ENCODE data around the gene MTTP.

The MTTP gene

GRCh38 chr4:99612281-99612680 is 37.7 kb downstream of the MTTP start:
- no peak overlapping the region for H3K4me3 ChIP-seq (ENCODE audit: low read depth, low read length)
- no peak for DNase-seq (ENCODE audit: low read depth)
- TF ChIP-seq CTCF (IDR thresholded peaks at IDR 0.05; ENCODE audit: low read depth, low read length, missing control alignments) = no peak

DNA sequence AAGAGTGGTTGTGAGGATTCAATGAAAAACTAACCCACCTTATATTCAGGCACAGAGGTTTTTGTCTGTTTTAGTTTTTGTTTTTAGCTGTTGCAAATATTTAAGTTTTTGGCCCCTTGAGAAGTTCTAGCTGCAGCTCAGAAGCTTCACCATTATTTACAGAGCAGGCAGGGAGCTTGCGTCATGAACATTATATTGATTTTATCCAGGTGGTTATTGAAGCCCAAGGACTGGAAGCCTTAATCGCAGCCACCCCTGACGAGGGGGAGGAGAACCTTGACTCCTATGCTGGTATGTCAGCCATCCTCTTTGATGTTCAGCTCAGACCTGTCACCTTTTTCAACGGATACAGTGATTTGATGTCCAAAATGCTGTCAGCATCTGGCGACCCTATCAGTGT is 38.1 kb downstream of the MTTP start:
- DNase-seq (ENCODE audit: low read depth) = no peak
- H3K4me3 ChIP-seq (ENCODE audit: low read depth, low read length) = no peak overlapping the region

GRCh38 chr4:99614491-99614890 is 39.9 kb downstream of the MTTP start:
- H3K4me3 ChIP-seq (ENCODE audit: low read depth, low read length) = no peak overlapping the region
- no peak for DNase-seq (ENCODE audit: low read depth)
- TF ChIP-seq CTCF (IDR thresholded peaks at IDR 0.05; ENCODE audit: low read depth, low read length, missing control alignments) = no peak

More for the DNA sequence above, 38.1 kb downstream of the MTTP start:
- no peak for TF ChIP-seq CTCF (IDR thresholded peaks at IDR 0.05; ENCODE audit: low read depth, low read length, missing control alignments)

DNA sequence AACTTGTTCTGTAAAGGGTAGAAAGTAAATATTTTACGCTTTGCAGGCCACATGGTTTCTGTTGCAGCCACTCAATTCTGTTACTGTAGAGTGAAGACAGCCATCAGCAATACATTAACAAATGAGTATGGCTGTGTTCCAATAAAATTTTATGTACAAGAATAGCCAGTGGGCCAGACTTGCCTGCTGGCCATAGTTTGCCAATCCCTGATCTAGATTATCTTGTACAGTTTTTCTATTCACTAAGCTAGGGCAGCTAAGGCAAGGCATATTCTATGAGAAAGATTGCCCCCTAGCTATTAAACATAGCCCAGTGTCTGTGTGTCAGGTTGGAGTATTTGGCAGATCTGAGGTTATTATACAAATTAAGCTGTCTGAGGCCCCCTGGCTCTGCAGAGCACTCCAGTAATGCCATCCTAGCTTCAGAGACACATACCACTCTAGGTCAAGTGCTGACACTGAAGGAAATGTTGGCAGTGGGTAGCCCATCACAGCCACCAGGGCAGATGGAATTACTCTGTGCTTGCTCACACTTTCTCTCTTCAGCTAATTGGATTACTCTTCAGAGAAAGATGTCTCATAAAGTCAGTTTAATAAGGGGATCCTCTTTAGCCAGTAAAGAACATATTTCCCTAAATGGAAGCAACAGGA is 40.7 kb downstream of the MTTP start:
- H3K4me3 ChIP-seq (ENCODE audit: low read depth, low read length) = no peak overlapping the region
- DNase-seq (ENCODE audit: low read depth) = no peak
- TF ChIP-seq CTCF (IDR thresholded peaks at IDR 0.05; ENCODE audit: low read depth, low read length, missing control alignments) = no peak

GRCh38 chr4:99617374-99617773 is 42.8 kb downstream of the MTTP start:
- no peak overlapping the region for H3K4me3 ChIP-seq (ENCODE audit: low read depth, low read length)
- no peak for DNase-seq (ENCODE audit: low read depth)
- TF ChIP-seq CTCF (IDR thresholded peaks at IDR 0.05; ENCODE audit: low read depth, low read length, missing control alignments) = no peak

DNA sequence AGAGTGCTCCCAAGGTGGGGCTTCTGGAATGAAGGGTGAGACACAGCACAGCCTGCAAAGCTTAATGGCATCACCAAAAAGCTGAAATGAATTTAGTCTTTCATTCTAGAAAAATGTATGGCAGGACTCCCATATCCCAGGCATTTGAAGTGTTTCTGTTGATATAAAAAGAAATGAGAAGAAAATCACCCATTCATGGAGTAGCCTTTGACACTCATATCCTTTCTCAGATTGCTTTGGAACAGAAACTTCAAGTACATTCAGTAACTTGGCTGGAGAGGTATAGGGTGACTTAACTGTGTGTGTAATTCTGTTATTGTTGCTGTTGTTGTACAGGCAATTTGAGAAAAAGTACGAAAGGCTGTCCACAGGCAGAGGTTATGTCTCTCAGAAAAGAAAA is 47.7 kb downstream of the MTTP start:
- H3K4me3 ChIP-seq (ENCODE audit: low read depth, low read length) = no peak overlapping the region
- TF ChIP-seq CTCF (IDR thresholded peaks at IDR 0.05; ENCODE audit: low read depth, low read length, missing control alignments) = no peak
- DNase-seq (ENCODE audit: low read depth) = no peak

GRCh38 chr4:99624141-99624719 is 49.6 kb downstream of the MTTP start:
- H3K4me3 ChIP-seq (ENCODE audit: low read depth, low read length) = no peak overlapping the region
- no peak for DNase-seq (ENCODE audit: low read depth)
- no peak for TF ChIP-seq CTCF (IDR thresholded peaks at IDR 0.05; ENCODE audit: low read depth, low read length, missing control alignments)

Measured in GM12864 (cell line).